IMR-90 (cell line): ENCODE results near the gene SLC4A1AP.

Source experiments
- RFX5 ChIP-seq: IDR thresholded peaks from 2 replicates; pipeline ENCODE4 v1.8.0; 2012; ENCODE audit warnings: low read depth, mild to moderate bottlenecking, low read length, moderate library complexity
- SMC3 ChIP-seq: fragments of 150-350 bp; IDR thresholded peaks from 2 replicates; pipeline ENCODE4 v1.6.1; 2016; ENCODE audit warnings: low read depth, mild to moderate bottlenecking, antibody characterized with exemption, low read length, moderate library complexity
- TF ChIP-seq, protein P1 (sequence below): conservative IDR thresholded peaks from 2 replicates; pipeline ENCODE4 v1.5.1; 2012; ENCODE audit warnings: mild to moderate bottlenecking, low read depth, low read length, improper control_type of control experiment

DNA sequence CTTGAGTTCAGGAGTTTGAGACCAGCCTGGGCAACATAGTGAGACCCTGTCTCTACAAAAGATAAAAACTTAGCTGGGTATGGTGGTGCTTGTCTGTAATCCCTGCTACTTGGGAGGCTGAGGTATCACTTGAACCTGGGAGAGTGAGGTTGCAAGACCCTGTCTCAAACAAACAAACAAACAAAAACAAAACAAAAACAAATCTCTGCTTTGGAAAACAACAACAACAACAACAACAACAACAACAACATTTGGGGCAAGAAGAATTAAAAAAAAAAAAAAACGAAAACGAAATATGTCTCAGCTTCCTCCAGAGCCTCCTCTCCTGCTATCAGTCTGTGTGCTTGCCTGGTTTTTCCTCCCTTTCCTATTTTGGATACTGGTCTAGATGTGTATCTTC lies 16.9 kb downstream of the SLC4A1AP start:
- TF ChIP-seq RFX5 (no peak), SMC3 (no peak)
- TF ChIP-seq, protein P1, sequence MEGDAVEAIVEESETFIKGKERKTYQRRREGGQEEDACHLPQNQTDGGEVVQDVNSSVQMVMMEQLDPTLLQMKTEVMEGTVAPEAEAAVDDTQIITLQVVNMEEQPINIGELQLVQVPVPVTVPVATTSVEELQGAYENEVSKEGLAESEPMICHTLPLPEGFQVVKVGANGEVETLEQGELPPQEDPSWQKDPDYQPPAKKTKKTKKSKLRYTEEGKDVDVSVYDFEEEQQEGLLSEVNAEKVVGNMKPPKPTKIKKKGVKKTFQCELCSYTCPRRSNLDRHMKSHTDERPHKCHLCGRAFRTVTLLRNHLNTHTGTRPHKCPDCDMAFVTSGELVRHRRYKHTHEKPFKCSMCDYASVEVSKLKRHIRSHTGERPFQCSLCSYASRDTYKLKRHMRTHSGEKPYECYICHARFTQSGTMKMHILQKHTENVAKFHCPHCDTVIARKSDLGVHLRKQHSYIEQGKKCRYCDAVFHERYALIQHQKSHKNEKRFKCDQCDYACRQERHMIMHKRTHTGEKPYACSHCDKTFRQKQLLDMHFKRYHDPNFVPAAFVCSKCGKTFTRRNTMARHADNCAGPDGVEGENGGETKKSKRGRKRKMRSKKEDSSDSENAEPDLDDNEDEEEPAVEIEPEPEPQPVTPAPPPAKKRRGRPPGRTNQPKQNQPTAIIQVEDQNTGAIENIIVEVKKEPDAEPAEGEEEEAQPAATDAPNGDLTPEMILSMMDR: no peak
